Measurements from ENCODE around the gene TARS1. TPM values are rescaled to one million over a fixed set of nuclear protein-coding genes. Genes with fewer than 3 reads are reported as not detected.

The TARS1 gene
- total and polyA plus RNA-seq, 10 donors, result 42.7 to 90.0 (median 48.0) TPM

DNA sequence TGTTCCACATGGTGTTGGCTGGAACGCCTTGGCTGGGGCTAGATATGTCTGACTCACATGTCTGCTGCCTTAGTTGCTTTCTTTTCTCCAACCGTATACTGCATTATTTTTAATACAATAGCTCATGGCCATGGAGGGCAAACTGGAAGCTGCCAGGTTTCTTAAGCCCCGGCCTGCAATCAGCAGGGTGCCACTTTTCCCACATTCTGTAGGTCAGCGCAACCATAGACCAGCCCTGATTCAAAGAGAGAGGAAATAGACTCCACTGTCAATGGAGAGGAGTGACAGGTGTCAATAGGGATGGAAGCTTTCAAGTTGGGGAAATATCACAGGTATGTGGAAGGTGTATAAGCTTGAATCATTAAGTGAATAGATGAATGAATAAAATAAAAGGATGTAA, 60.5 kb downstream of the TARS1 start:
- no peaks in the 10 kb centered on the region for H3K9me3 ChIP-seq
- H3K36me3 ChIP-seq, result no peaks in the 10 kb centered on the region
- intact Hi-C loops (cut with DNase I; ENCODE audit: low total_unique reads), result no loop called here
- no peaks in the 10 kb centered on the region for H3K4me1 ChIP-seq
- no peak overlapping the region for H3K27ac ChIP-seq
- no peak for TF ChIP-seq POLR2A (IDR thresholded peaks at IDR 0.05)
- TF ChIP-seq POLR2AphosphoS5 (IDR thresholded peaks at IDR 0.05), result no peak
- TF ChIP-seq, protein P1, sequence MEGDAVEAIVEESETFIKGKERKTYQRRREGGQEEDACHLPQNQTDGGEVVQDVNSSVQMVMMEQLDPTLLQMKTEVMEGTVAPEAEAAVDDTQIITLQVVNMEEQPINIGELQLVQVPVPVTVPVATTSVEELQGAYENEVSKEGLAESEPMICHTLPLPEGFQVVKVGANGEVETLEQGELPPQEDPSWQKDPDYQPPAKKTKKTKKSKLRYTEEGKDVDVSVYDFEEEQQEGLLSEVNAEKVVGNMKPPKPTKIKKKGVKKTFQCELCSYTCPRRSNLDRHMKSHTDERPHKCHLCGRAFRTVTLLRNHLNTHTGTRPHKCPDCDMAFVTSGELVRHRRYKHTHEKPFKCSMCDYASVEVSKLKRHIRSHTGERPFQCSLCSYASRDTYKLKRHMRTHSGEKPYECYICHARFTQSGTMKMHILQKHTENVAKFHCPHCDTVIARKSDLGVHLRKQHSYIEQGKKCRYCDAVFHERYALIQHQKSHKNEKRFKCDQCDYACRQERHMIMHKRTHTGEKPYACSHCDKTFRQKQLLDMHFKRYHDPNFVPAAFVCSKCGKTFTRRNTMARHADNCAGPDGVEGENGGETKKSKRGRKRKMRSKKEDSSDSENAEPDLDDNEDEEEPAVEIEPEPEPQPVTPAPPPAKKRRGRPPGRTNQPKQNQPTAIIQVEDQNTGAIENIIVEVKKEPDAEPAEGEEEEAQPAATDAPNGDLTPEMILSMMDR (IDR thresholded peaks at IDR 0.05 in 8 of 11, conservative IDR thresholded peaks at IDR 0.05 in 3 of 11), result no peak
- 86 to 96% (median 89%) methylated on average over 4 of the region's 4 CpGs for WGBS, 5 donors
- H3K27me3 ChIP-seq (replicated peaks in 1 of 7), result no peaks in the 10 kb centered on the region
- DNase-seq, result no peak
- H3K4me3 ChIP-seq, result no peak overlapping the region

DNA sequence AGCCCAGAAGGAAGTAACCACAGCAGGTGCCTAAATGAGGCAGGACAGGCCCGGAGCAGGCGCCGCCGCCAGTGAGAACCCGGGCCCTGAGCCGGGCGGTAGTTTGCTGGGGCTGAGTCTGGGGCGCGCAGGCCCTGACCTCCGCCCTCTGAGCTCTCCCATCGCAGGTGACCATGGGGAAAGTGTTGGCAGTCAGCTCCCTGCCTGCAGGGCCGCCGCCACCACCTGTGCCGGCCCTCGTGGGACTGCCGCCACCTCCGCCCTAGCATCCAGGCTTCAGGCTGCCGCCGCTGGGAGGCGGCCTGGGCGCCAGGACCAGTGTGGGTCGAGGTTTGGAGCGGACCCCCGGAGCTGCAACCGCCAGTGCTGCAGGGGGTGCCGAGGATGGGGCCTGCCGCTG, 61.1 kb downstream of the TARS1 start:
- DNase-seq, result no peak
- H3K27ac ChIP-seq, result no peak overlapping the region
- no peaks in the 10 kb centered on the region for H3K27me3 ChIP-seq (replicated peaks in 1 of 7)
- intact Hi-C loops (cut with DNase I; ENCODE audit: low total_unique reads), result no loop called here
- no peaks in the 10 kb centered on the region for H3K4me1 ChIP-seq
- WGBS, 5 donors, result 84 to 95% (median 93%) methylated on average over 7 to 27 of the region's 27 CpGs
- H3K36me3 ChIP-seq, result no peaks in the 10 kb centered on the region
- H3K9me3 ChIP-seq, result no peaks in the 10 kb centered on the region
- H3K4me3 ChIP-seq, result no peak overlapping the region
- TF ChIP-seq POLR2AphosphoS5 (IDR thresholded peaks at IDR 0.05), result no peak
- TF ChIP-seq POLR2A (IDR thresholded peaks at IDR 0.05), result no peak
- TF ChIP-seq, protein P1 (IDR thresholded peaks at IDR 0.05 in 8 of 11, conservative IDR thresholded peaks at IDR 0.05 in 3 of 11), result no peak

DNA sequence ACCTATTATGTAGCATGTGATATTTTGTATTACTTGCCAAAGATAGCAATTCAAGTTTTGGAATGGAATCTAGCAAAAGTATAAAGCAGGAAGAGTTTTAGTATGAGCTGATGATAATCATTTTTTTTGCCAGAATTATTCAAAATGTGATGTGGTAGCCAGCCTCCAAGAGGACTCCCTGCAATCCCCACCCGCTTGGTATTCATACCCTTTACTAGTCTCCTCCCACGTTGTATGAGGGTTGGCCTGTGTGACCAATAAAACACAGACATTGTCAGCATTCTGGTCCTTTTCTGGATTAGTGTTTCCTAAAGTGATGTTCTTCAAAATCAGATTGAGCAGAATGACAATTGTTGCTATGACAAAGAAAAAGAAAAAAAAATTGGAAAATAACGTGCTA, 63.8 kb downstream of the TARS1 start:
- TF ChIP-seq POLR2A (IDR thresholded peaks at IDR 0.05), result no peak
- TF ChIP-seq POLR2AphosphoS5 (IDR thresholded peaks at IDR 0.05), result no peak
- TF ChIP-seq, protein P1 (IDR thresholded peaks at IDR 0.05 in 8 of 11, conservative IDR thresholded peaks at IDR 0.05 in 3 of 11), result no peak
- no peak for DNase-seq
- H3K4me1 ChIP-seq, result no peaks in the 10 kb centered on the region
- intact Hi-C loops (cut with DNase I; ENCODE audit: low total_unique reads), result no loop called here
- no peak overlapping the region for H3K27ac ChIP-seq
- H3K4me3 ChIP-seq, result no peak overlapping the region
- 74 to 90% (median 82%) methylated on average over 3 of the region's 3 CpGs for WGBS, 5 donors
- no peaks in the 10 kb centered on the region for H3K9me3 ChIP-seq
- no peaks in the 10 kb centered on the region for H3K36me3 ChIP-seq
- H3K27me3 ChIP-seq (replicated peaks in 1 of 7), result no peaks in the 10 kb centered on the region

DNA sequence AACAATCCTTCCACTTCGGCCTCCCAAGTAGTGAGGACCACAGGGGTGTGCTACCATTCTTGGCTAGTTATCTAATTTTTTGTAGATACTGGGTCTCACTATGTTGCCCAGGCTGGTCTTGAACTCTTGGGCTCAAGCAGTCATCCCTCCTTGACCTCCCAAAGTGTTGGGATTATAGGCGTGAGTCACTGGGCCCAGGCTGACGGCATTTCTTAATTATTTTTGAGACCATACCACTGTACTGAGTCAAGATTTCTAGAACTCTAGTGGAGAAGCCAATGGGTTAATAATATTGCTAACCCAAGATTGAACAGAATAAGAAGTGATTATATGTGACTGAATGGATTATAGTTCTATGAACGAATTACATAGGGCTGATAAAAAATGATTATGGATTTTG, 66.7 kb downstream of the TARS1 start:
- no peaks in the 10 kb centered on the region for H3K9me3 ChIP-seq
- TF ChIP-seq POLR2AphosphoS5 (IDR thresholded peaks at IDR 0.05), result no peak
- TF ChIP-seq, protein P1 (IDR thresholded peaks at IDR 0.05 in 8 of 11, conservative IDR thresholded peaks at IDR 0.05 in 3 of 11), result no peak
- TF ChIP-seq POLR2A (IDR thresholded peaks at IDR 0.05), result no peak
- intact Hi-C loops (cut with DNase I; ENCODE audit: low total_unique reads), result no loop called here
- H3K36me3 ChIP-seq, result no peaks in the 10 kb centered on the region
- H3K27ac ChIP-seq, result no peak overlapping the region
- H3K4me3 ChIP-seq, result no peak overlapping the region
- no peak for DNase-seq
- H3K27me3 ChIP-seq (replicated peaks in 1 of 7), result no peaks in the 10 kb centered on the region
- WGBS, 5 donors, result 80 to 92% (median 86%) methylated on average over 4 of the region's 4 CpGs
- H3K4me1 ChIP-seq, result no peaks in the 10 kb centered on the region
